Mesothelial cell of epicardium (in vitro differentiated cells): Measurements from ENCODE around the gene ADGRL4. TPM values are rescaled to one million over a fixed set of nuclear protein-coding genes. Genes with fewer than 3 reads are reported as not detected.

ENCODE experiments used
- DNase-seq, 2 experiments: peaks; one replicate each; pipeline ENCODE4 v3.0.0; 2021; ENCODE audit warnings: low spot score in 2 of 2; ENCODE audit not compliant: unreplicated experiment in 2 of 2
- H3K27ac Mint-ChIP-seq: 2 replicates; pipeline ENCODE4 v1.8.0; 2021; ENCODE audit warnings: mixed read lengths
- H3K27me3 Mint-ChIP-seq: 2 replicates; pipeline ENCODE4 v1.8.0; 2021; ENCODE audit warnings: low read depth, mixed read lengths
- H3K36me3 Mint-ChIP-seq: 2 replicates; pipeline ENCODE4 v1.8.0; 2021; ENCODE audit warnings: mixed read lengths
- H3K4me1 Mint-ChIP-seq: 2 replicates; pipeline ENCODE4 v1.8.0; 2021; ENCODE audit warnings: mixed read lengths
- H3K4me3 Mint-ChIP-seq: 2 replicates; pipeline ENCODE4 v1.8.0; 2021; ENCODE audit warnings: mild to moderate bottlenecking, moderate library complexity, mixed read lengths
- H3K9me3 Mint-ChIP-seq: 2 replicates; pipeline ENCODE4 v1.8.0; 2021; ENCODE audit warnings: mixed read lengths
- CTCF ChIP-seq: fragments of 200-600 bp; sonication (generic); IDR thresholded peaks from one replicate; pipeline ENCODE4 v1.5.0; 2021; ENCODE audit warnings: antibody characterized with exemption; ENCODE audit not compliant: unreplicated experiment
- total RNA-seq: library from RNA; stranded (reverse); gene quantifications from 3 replicates; pipeline ENCODE4 v1.2.1, GENCODE V29; 2021

The ADGRL4 gene
- 0.07 TPM in 1 of 3 replicates, not detected in the others for total RNA-seq

DNA sequence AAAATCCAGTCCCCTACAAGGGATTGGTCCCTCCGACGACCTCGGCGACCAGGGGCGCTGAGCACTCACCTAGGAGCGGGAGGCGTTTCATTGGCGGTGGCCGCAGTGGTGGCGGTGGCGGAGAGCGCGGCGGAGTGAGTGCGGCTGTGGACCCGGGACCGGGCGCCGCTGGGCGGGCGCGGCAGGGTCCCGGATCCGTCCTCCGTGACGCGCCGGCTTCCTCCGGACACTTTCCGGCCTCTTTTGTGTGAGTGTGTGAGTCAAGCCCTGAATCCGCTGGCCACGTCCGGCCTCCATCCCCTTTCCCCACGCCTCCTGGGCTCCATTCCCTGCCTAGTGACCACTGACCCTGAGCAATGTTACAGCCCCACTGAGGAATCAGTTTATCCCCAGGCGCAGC is at the start of gene ADGRL4:
Gene ADGRL4, minus strand, starts transcription at position 167 of the 400 bp plus-strand sequence. Its CDS starts 76 bp downstream, at position 91.
- Mint-ChIP-seq H3K36me3 (no peaks in the 10 kb centered on the region), H3K9me3 (no peaks in the 10 kb centered on the region), H3K4me3 (peak within 1 kb of the TSS; percentile 64), H3K27ac (no peak within 1 kb of the TSS), H3K4me1 (peaks cover 6% of the 10 kb centered on the region), H3K27me3 (peaks cover 19% of the 10 kb centered on the region)
- peak in 1 of 2 experiments; percentile 39 for DNase-seq
- TF ChIP-seq CTCF = no peak

GRCh38 chr1:79055856-79056255 is 49.3 kb upstream of the ADGRL4 start:
- H3K9me3 Mint-ChIP-seq = peaks cover 38% of the 10 kb centered on the region
- no peaks in the 10 kb centered on the region for H3K4me1 Mint-ChIP-seq
- no peak for TF ChIP-seq CTCF
- H3K4me3 Mint-ChIP-seq = no peak overlapping the region
- H3K36me3 Mint-ChIP-seq = no peaks in the 10 kb centered on the region
- H3K27ac Mint-ChIP-seq = no peak overlapping the region
- no peaks in the 10 kb centered on the region for H3K27me3 Mint-ChIP-seq
- no peak for DNase-seq

- no peak overlapping the region for H3K4me3 Mint-ChIP-seq
- H3K36me3 Mint-ChIP-seq = no peaks in the 10 kb centered on the region
- no peaks in the 10 kb centered on the region for H3K27me3 Mint-ChIP-seq
- no peak for TF ChIP-seq CTCF
- H3K27ac Mint-ChIP-seq = no peak overlapping the region
- no peak for DNase-seq
- H3K4me1 Mint-ChIP-seq = no peaks in the 10 kb centered on the region
- peaks cover 12% of the 10 kb centered on the region for H3K9me3 Mint-ChIP-seq
Observed at GRCh38 chr1:79052829-79053449, 46.4 kb upstream of the ADGRL4 start.

DNA sequence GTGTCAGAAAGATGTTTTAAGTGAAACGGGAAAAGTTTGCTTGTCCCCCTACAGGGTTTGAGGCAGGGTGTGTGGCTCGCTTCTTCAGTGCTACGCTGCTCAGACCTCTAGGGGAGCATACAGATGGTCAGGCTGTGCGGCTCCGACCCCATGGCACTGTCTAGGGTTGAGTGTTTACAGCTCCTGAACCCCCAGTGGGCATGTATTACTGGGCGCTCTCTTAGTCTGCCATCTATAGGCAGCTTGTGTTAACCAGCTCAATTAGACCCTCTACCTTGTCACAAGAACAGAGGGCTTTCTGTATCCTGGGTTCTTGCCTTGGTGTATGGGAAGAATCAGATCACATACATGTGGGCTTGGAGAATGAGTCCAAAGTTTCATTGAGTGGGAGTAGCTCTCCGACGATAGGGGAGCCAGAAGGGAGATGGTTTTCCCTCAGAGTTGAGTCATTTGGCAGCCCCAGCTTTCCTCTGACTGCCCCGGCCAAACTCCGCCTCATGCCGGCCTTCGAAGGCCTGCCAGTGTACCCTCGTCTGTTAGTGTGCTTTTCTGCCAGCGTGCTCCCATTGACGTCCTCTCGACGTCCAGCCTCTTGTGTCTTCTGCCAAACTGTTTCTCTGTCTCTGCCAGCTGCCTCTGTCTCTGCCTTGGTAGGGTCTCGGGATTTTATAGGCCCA is 38.6 kb upstream of the ADGRL4 start:
- no peak for TF ChIP-seq CTCF
- H3K27ac Mint-ChIP-seq = no peak overlapping the region
- H3K4me1 Mint-ChIP-seq = peaks cover 10% of the 10 kb centered on the region
- H3K4me3 Mint-ChIP-seq = no peak overlapping the region
- no peaks in the 10 kb centered on the region for H3K9me3 Mint-ChIP-seq
- no peaks in the 10 kb centered on the region for H3K36me3 Mint-ChIP-seq
- H3K27me3 Mint-ChIP-seq = no peaks in the 10 kb centered on the region
- DNase-seq = no peak

DNA sequence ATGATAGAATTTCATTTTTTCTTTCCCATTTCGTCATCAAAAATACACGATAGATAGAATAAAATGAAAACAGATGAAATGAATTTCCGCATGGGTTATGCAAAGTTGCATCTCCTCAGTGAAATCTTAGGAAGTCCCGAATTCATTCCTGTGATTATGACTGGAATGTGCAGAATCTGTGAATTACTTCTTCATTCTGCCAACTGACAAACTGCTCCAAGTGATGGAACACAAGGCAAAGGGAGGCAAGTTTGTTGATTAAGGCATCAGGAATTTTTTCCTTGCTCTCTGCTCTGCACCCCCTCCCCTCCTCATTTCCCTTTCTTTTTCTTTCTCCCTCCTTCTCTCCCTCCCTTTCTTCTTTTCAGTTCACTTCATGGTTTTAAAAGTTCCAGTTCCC is 37.0 kb upstream of the ADGRL4 start:
- Mint-ChIP-seq H3K36me3 (no peaks in the 10 kb centered on the region), H3K27me3 (no peaks in the 10 kb centered on the region), H3K4me1 (peaks cover 10% of the 10 kb centered on the region), H3K9me3 (peaks cover 5% of the 10 kb centered on the region), H3K27ac (no peak overlapping the region), H3K4me3 (no peak overlapping the region)
- no peak for DNase-seq
- TF ChIP-seq CTCF = no peak
